Upper lobe of left lung (tissue), 4 donors: ENCODE measurements around the gene PRF1.

Source experiments
- CTCF ChIP-seq, 6 experiments: fragments of 450-650 bp in 4 of 6; fragments of 200-600 bp in 2 of 6; sonication (generic) in 2 of 6; IDR thresholded peaks; one replicate each; pipeline ENCODE4 v1.5.1; 2016 to 2019; ENCODE audit warnings: antibody characterized with exemption in 6 of 6
- EP300 ChIP-seq, 4 donors: sonication (generic); formaldehyde crosslinking; IDR thresholded peaks; one replicate each; pipeline ENCODE4 v1.5.1; 2017; ENCODE audit warnings: antibody characterized with exemption in 4 of 4, control low read depth in 2 of 4
- POLR2A ChIP-seq, 4 donors: fragments of 450-650 bp; IDR thresholded peaks; one replicate each; pipeline ENCODE4 v1.5.1; 2016 to 2017; ENCODE audit warnings: antibody characterized with exemption in 4 of 4, mild to moderate bottlenecking in 2 of 4
- POLR2AphosphoS5 ChIP-seq, 2 donors: sonication (generic); formaldehyde crosslinking; IDR thresholded peaks; one replicate each; pipeline ENCODE4 v1.5.1; 2017; ENCODE audit warnings: antibody characterized with exemption in 2 of 2

GRCh38 chr10:70582793-70583668, 19.5 kb downstream of the PRF1 start:
- TF ChIP-seq CTCF (IDR thresholded peaks at IDR 0.05) = no peak
- no peak for TF ChIP-seq POLR2A (IDR thresholded peaks at IDR 0.05)
- TF ChIP-seq EP300 (IDR thresholded peaks at IDR 0.05) = no peak
- TF ChIP-seq POLR2AphosphoS5 (IDR thresholded peaks at IDR 0.05) = no peak
